Central memory CD8-positive, alpha-beta T cell (primary cell): ENCODE results near the gene NEUROD1.

Experiments used
- ATAC-seq: fragments of 150-1000 bp; cut with Tn5 transposase; replicated peaks from 2 replicates; pipeline ENCODE4 v1.10.0; 2022; ENCODE audit warnings: mild to moderate bottlenecking, moderate FRiP score, moderate number of reproducible peaks; ENCODE audit not compliant: poor library complexity, severe bottlenecking; ENCODE audit errors: extremely low read depth
- DNase-seq, 2 donors: peaks; one replicate each; pipeline ENCODE4 v3.0.0; 2021; ENCODE audit warnings: low spot score in 2 of 2
- H3K27ac Mint-ChIP-seq: one replicate; pipeline ENCODE4 v1.8.0; 2022; ENCODE audit warnings: low read depth, mild to moderate bottlenecking, moderate library complexity, mixed read lengths
- H3K27me3 Mint-ChIP-seq: one replicate; pipeline ENCODE4 v1.8.0; 2022; ENCODE audit warnings: mixed read lengths
- H3K36me3 Mint-ChIP-seq: one replicate; pipeline ENCODE4 v1.8.0; 2022; ENCODE audit warnings: mild to moderate bottlenecking, moderate library complexity, mixed read lengths; ENCODE audit not compliant: insufficient read depth
- H3K4me1 Mint-ChIP-seq: one replicate; pipeline ENCODE4 v1.8.0; 2022; ENCODE audit warnings: mixed read lengths
- H3K4me3 Mint-ChIP-seq: one replicate; pipeline ENCODE4 v1.8.0; 2022; ENCODE audit warnings: mild to moderate bottlenecking, moderate library complexity, mixed read lengths
- H3K9me3 Mint-ChIP-seq: one replicate; pipeline ENCODE4 v1.8.0; 2022; ENCODE audit warnings: mixed read lengths

The NEUROD1 gene

GRCh38 chr2:181648478-181649155 lies 31.7 kb downstream of the NEUROD1 start:
- Mint-ChIP-seq H3K9me3 (no peaks in the 10 kb centered on the region), H3K4me3 (no peak overlapping the region), H3K4me1 (no peaks in the 10 kb centered on the region), H3K27me3 (peaks cover 93% of the 10 kb centered on the region), H3K36me3 (no peaks in the 10 kb centered on the region), H3K27ac (no peak overlapping the region)
- DNase-seq (no peak), ATAC-seq (no peak)

- Mint-ChIP-seq H3K9me3 (no peaks in the 10 kb centered on the region), H3K4me3 (no peak overlapping the region), H3K4me1 (no peaks in the 10 kb centered on the region), H3K27me3 (peaks cover 85% of the 10 kb centered on the region), H3K27ac (no peak overlapping the region), H3K36me3 (no peaks in the 10 kb centered on the region)
- DNase-seq (no peak), ATAC-seq (no peak)
These were observed 33.8 kb downstream of the NEUROD1 start for GRCh38 chr2:181646415-181646987.

GRCh38 chr2:181643151-181643550 lies 37.2 kb downstream of the NEUROD1 start:
- Mint-ChIP-seq H3K9me3 (no peaks in the 10 kb centered on the region), H3K27ac (no peak overlapping the region), H3K27me3 (peaks cover 72% of the 10 kb centered on the region), H3K4me1 (no peaks in the 10 kb centered on the region), H3K36me3 (peaks cover 1% of the 10 kb centered on the region), H3K4me3 (no peak overlapping the region)
- no peak for DNase-seq
- ATAC-seq: no peak

- H3K4me1 Mint-ChIP-seq: no peaks in the 10 kb centered on the region
- H3K36me3 Mint-ChIP-seq: peaks cover 1% of the 10 kb centered on the region
- H3K27ac Mint-ChIP-seq: no peak overlapping the region
- no peak overlapping the region for H3K4me3 Mint-ChIP-seq
- no peak for DNase-seq
- no peaks in the 10 kb centered on the region for H3K9me3 Mint-ChIP-seq
- no peak for ATAC-seq
- peaks cover 61% of the 10 kb centered on the region for H3K27me3 Mint-ChIP-seq
These were observed 38.2 kb downstream of the NEUROD1 start for GRCh38 chr2:181642086-181642485.

GRCh38 chr2:181639686-181640085 lies 40.6 kb downstream of the NEUROD1 start:
- Mint-ChIP-seq H3K36me3 (peaks cover 1% of the 10 kb centered on the region), H3K4me1 (no peaks in the 10 kb centered on the region), H3K27me3 (peaks cover 51% of the 10 kb centered on the region), H3K4me3 (no peak overlapping the region), H3K27ac (no peak overlapping the region), H3K9me3 (no peaks in the 10 kb centered on the region)
- ATAC-seq (no peak), DNase-seq (no peak)

GRCh38 chr2:181632733-181633401 lies 47.5 kb downstream of the NEUROD1 start:
- no peaks in the 10 kb centered on the region for H3K36me3 Mint-ChIP-seq

GRCh38 chr2:181628590-181629585 lies 51.4 kb downstream of the NEUROD1 start:
- Mint-ChIP-seq H3K4me3 (no peak overlapping the region), H3K9me3 (no peaks in the 10 kb centered on the region), H3K4me1 (no peaks in the 10 kb centered on the region), H3K27ac (no peak overlapping the region), H3K27me3 (peaks cover 44% of the 10 kb centered on the region), H3K36me3 (peaks cover 2% of the 10 kb centered on the region)
- DNase-seq (no peak), ATAC-seq (no peak)

More at GRCh38 chr2:181632733-181633401, 47.5 kb downstream of the NEUROD1 start:
- no peaks in the 10 kb centered on the region for H3K4me1 Mint-ChIP-seq
- ATAC-seq: no peak
- peaks cover 26% of the 10 kb centered on the region for H3K27me3 Mint-ChIP-seq
- no peak for DNase-seq
- no peak overlapping the region for H3K4me3 Mint-ChIP-seq
- H3K27ac Mint-ChIP-seq: no peak overlapping the region
- no peaks in the 10 kb centered on the region for H3K9me3 Mint-ChIP-seq

GRCh38 chr2:181627545-181627944 lies 52.8 kb downstream of the NEUROD1 start:
- DNase-seq (no peak), ATAC-seq (no peak)
- peaks cover 2% of the 10 kb centered on the region for H3K36me3 Mint-ChIP-seq
- H3K27ac Mint-ChIP-seq: no peak overlapping the region
- peaks cover 44% of the 10 kb centered on the region for H3K27me3 Mint-ChIP-seq
- H3K4me3 Mint-ChIP-seq: no peak overlapping the region
- H3K4me1 Mint-ChIP-seq: no peaks in the 10 kb centered on the region
- no peaks in the 10 kb centered on the region for H3K9me3 Mint-ChIP-seq

GRCh38 chr2:181626671-181627070 lies 53.6 kb downstream of the NEUROD1 start:
- Mint-ChIP-seq H3K4me3 (no peak overlapping the region), H3K27ac (no peak overlapping the region), H3K36me3 (peaks cover 2% of the 10 kb centered on the region), H3K9me3 (no peaks in the 10 kb centered on the region), H3K4me1 (no peaks in the 10 kb centered on the region), H3K27me3 (peaks cover 51% of the 10 kb centered on the region)
- DNase-seq: no peak
- no peak for ATAC-seq
